HepG2 (cell line): ENCODE data around the gene TOX4. TPM values are rescaled to one million over a fixed set of nuclear protein-coding genes. Genes with fewer than 3 reads are reported as not detected.

Experiments
- ATAC-seq: fragments of 200-7000 bp; cut with Tn5 transposase; 3 replicates; pipeline ENCODE4 v1.9.1; 2020; ENCODE audit warnings: mild to moderate bottlenecking, moderate library complexity
- BruUV-seq: library from RNA; stranded (reverse); fragments of 400-500 nt; replicated peaks from 2 replicates; lab custom pipeline; 2021; lab: Mats Ljungman, UMichigan
- CTCF ChIA-PET: fragments of 300-600 bp; formaldehyde crosslinking; extraction: SDS; loops from one replicate; lab custom pipeline; 2021; ENCODE audit warnings: low total read pairs, inconsistent platforms, low intra/inter-chr PET ratio; lab: Yijun Ruan, JAX
- POLR2A ChIA-PET: fragments of 350-600 bp; sonication (Branson Sonifier 250); formaldehyde crosslinking; loops from one replicate; lab custom pipeline; 2020; ENCODE audit warnings: antibody characterized with exemption, inconsistent platforms; lab: Yijun Ruan, JAX
- DNase-seq: peaks from one replicate; pipeline ENCODE4 v3.0.0-alpha.2; 2015; ENCODE audit warnings: low spot score
- FAIRE-seq: peaks from 3 replicates; lab custom pipeline; 2011; peaks lifted over from hg19 to GRCh38; lab: Jason Lieb, UNC
- H2AFZ ChIP-seq: one replicate; pipeline ENCODE4 v1.6.1; 2011; ENCODE audit warnings: low read length, inconsistent platforms
- H3K27ac ChIP-seq: fragments of 300-600 bp; 3 replicates; pipeline ENCODE4 v1.8.0; 2011; ENCODE audit warnings: mixed run types, mild to moderate bottlenecking, mixed read lengths, low read length, inconsistent platforms; ENCODE audit not compliant: insufficient read depth; ENCODE audit errors: extremely low read length
- H3K27me3 ChIP-seq, 2 experiments: fragments of 200-600 bp in 1 of 2; 2 replicates in 1 of 2; 3 replicates in 1 of 2; pipeline versions ENCODE4 v1.6.0 to v1.8.0; 2011; ENCODE audit warnings: low read length in 2 of 2, mild to moderate bottlenecking in 2 of 2, moderate library complexity in 2 of 2, inconsistent platforms in 1 of 2; ENCODE audit not compliant: insufficient read depth in 2 of 2, control insufficient read depth in 1 of 2
- H3K36me3 ChIP-seq, 2 experiments: fragments of 200-600 bp in 1 of 2; replicated peaks in 1 of 2; 2 replicates in 1 of 2; 3 replicates in 1 of 2; pipeline versions ENCODE4 v1.5.1 to v1.8.0; 2011; ENCODE audit warnings: low read length in 2 of 2, inconsistent platforms in 1 of 2; ENCODE audit not compliant: insufficient read depth in 2 of 2, control insufficient read depth in 1 of 2
- H3K4me1 ChIP-seq: 2 replicates; pipeline ENCODE4 v1.5.1; 2012; ENCODE audit warnings: low read length, inconsistent platforms; ENCODE audit not compliant: insufficient read depth
- H3K4me2 ChIP-seq: 2 replicates; pipeline ENCODE4 v1.6.0; 2011; ENCODE audit warnings: low read depth, low read length, inconsistent platforms
- H3K4me3 ChIP-seq, 3 experiments: fragments of 200-600 bp in 1 of 3; sonication (generic), shearing (Covaris generic) in 1 of 3; replicated peaks in 1 of 3; 2 replicates each; pipeline ENCODE4 v1.5.1; 2011 to 2016; ENCODE audit warnings: low read length in 3 of 3, inconsistent platforms in 2 of 3, low read depth in 2 of 3, mild to moderate bottlenecking in 2 of 3, control low read depth in 1 of 3, mixed read lengths in 1 of 3; ENCODE audit not compliant: insufficient read depth in 1 of 3
- H3K79me2 ChIP-seq: one replicate; pipeline ENCODE4 v1.6.1; 2011; ENCODE audit warnings: low read length, inconsistent platforms; ENCODE audit not compliant: insufficient read depth
- H3K9ac ChIP-seq: 2 replicates; pipeline ENCODE4 v1.6.0; 2011; ENCODE audit warnings: mild to moderate bottlenecking, low read depth, low read length, inconsistent platforms; ENCODE audit not compliant: insufficient read depth
- H3K9me3 ChIP-seq: 2 replicates; pipeline ENCODE4 v1.5.1; 2012; ENCODE audit warnings: mild to moderate bottlenecking, low read length
- H4K20me1 ChIP-seq: 2 replicates; pipeline ENCODE4 v1.6.0; 2011; ENCODE audit warnings: inconsistent platforms, mild to moderate bottlenecking, low read length, moderate library complexity; ENCODE audit not compliant: insufficient read depth
- MXI1 ChIP-seq: IDR thresholded peaks from 3 replicates; pipeline ENCODE4 v1.6.1; 2012; ENCODE audit warnings: low read depth, low read length, inconsistent platforms, borderline replicate concordance
- PAF1 ChIP-seq: IDR thresholded peaks from 2 replicates; pipeline ENCODE4 v1.6.1; 2016; ENCODE audit warnings: missing genetic modification reagents, missing compliant biosample characterization
- POLR2A ChIP-seq, 2 experiments: IDR thresholded peaks; 2 replicates each; pipeline ENCODE4 v1.6.1; 2011; ENCODE audit warnings: low read depth in 2 of 2, low read length in 2 of 2, mild to moderate bottlenecking in 1 of 2, moderate library complexity in 1 of 2; ENCODE audit not compliant: insufficient read depth in 1 of 2
- RFX5 ChIP-seq: IDR thresholded peaks from 2 replicates; pipeline ENCODE4 v1.6.1; 2011; ENCODE audit warnings: low read depth, low read length, improper control_type of control experiment
- SMYD3 ChIP-seq: sonication (generic); formaldehyde crosslinking; IDR thresholded peaks from 2 replicates; pipeline ENCODE4 v1.8.1; 2023; ENCODE audit warnings: mild to moderate bottlenecking, missing genetic modification reagents
- TGIF2 ChIP-seq: IDR thresholded peaks from 2 replicates; pipeline ENCODE4 v1.6.1; 2016; ENCODE audit warnings: control low read depth, missing compliant biosample characterization
- ZNF230 ChIP-seq: sonication (generic); formaldehyde crosslinking; IDR thresholded peaks from 2 replicates; pipeline ENCODE4 v1.4.0; 2020; ENCODE audit warnings: mild to moderate bottlenecking, missing genetic modification reagents
- ZNF24 ChIP-seq: fragments of 450-650 bp; IDR thresholded peaks from 2 replicates; pipeline ENCODE4 v1.6.1; 2017; ENCODE audit warnings: antibody characterized with exemption, mild to moderate bottlenecking
- ZNF720 ChIP-seq: sonication (generic); formaldehyde crosslinking; IDR thresholded peaks from 2 replicates; pipeline ENCODE4 v1.4.0; 2020; ENCODE audit warnings: missing genetic modification reagents
- ZNF75D ChIP-seq: sonication (generic); formaldehyde crosslinking; IDR thresholded peaks from 2 replicates; pipeline ENCODE4 v1.8.1; 2023; ENCODE audit warnings: missing genetic modification reagents, mild to moderate bottlenecking, borderline replicate concordance
- ZZZ3 ChIP-seq: sonication (generic); formaldehyde crosslinking; IDR thresholded peaks from 2 replicates; pipeline ENCODE4 v1.4.0; 2020; ENCODE audit warnings: missing genetic modification reagents, mild to moderate bottlenecking, borderline replicate concordance
- WGBS: methylation state at CpG from one replicate; pipeline ENCODE4 v1.1.6; 2017; ENCODE audit warnings: low lambda C conversion rate; 5-methylcytosine and 5-hydroxymethylcytosine counted together
- in situ Hi-C: cut with HindIII; loops from 2 replicates; pipeline ENCODE4 v1.10.0; 2017; ENCODE audit warnings: low pct_unique_long_range_greater_than_20kb; ENCODE audit not compliant: extremely low pct_ligation_motif_present
- intact Hi-C: fragments of 100-400 bp; cut with micrococcal nuclease; formaldehyde crosslinking; loops from one replicate; pipeline ENCODE4 v1.10.0; 2022; ENCODE audit not compliant: unreplicated experiment
- polyA plus RNA-seq, 8 experiments: library from polyadenylated mRNA; depleted of rRNA in 3 of 8; stranded (reverse) in 7 of 8; unstranded in 1 of 8; fragments of >200 nt; fragmentation: Illumina TruSeq in 4 of 8; extraction: Trizol in 4 of 8; gene quantifications; 2 replicates each; pipeline versions ENCODE4 v1.2.1 to v1.2.3, GENCODE V29; 2011 to 2016; ENCODE audit warnings: low read depth in 4 of 8, missing spikeins in 1 of 8, mixed read lengths in 1 of 8; ENCODE audit not compliant: insufficient read depth in 1 of 8
- total RNA-seq, 5 experiments: library from RNA; depleted of rRNA; stranded (reverse); fragments of >200 nt; fragmentation: Illumina TruSeq; extraction: Trizol; gene quantifications; 2 replicates each; pipeline ENCODE4 v1.2.3, GENCODE V29; 2016; ENCODE audit warnings: low read depth in 1 of 5
- TF ChIP-seq, protein P1 (sequence below): sonication (generic); formaldehyde crosslinking; IDR thresholded peaks from 2 replicates; pipeline ENCODE4 v1.5.0; 2020; ENCODE audit warnings: mild to moderate bottlenecking, missing genetic modification reagents
- TF ChIP-seq, protein P2 (sequence below): IDR thresholded peaks from 2 replicates; pipeline ENCODE4 v1.6.1; 2018; ENCODE audit warnings: missing genetic modification reagents, mild to moderate bottlenecking, missing compliant biosample characterization
- TF ChIP-seq, protein P3 (sequence below): sonication (generic); formaldehyde crosslinking; IDR thresholded peaks from 2 replicates; pipeline ENCODE4 v1.4.0; 2020; ENCODE audit warnings: missing genetic modification reagents, borderline replicate concordance
- TF ChIP-seq, protein P4 (sequence below): sonication (generic); formaldehyde crosslinking; IDR thresholded peaks from 2 replicates; pipeline ENCODE4 v1.4.0; 2020; ENCODE audit warnings: missing genetic modification reagents

TOX4 gene
- total and polyA plus RNA-seq, 2 of the 13 experiments (the other 11 are each of a cell fraction or from before 2014, with no cell fraction given) = 71.8 to 163 TPM

DNA sequence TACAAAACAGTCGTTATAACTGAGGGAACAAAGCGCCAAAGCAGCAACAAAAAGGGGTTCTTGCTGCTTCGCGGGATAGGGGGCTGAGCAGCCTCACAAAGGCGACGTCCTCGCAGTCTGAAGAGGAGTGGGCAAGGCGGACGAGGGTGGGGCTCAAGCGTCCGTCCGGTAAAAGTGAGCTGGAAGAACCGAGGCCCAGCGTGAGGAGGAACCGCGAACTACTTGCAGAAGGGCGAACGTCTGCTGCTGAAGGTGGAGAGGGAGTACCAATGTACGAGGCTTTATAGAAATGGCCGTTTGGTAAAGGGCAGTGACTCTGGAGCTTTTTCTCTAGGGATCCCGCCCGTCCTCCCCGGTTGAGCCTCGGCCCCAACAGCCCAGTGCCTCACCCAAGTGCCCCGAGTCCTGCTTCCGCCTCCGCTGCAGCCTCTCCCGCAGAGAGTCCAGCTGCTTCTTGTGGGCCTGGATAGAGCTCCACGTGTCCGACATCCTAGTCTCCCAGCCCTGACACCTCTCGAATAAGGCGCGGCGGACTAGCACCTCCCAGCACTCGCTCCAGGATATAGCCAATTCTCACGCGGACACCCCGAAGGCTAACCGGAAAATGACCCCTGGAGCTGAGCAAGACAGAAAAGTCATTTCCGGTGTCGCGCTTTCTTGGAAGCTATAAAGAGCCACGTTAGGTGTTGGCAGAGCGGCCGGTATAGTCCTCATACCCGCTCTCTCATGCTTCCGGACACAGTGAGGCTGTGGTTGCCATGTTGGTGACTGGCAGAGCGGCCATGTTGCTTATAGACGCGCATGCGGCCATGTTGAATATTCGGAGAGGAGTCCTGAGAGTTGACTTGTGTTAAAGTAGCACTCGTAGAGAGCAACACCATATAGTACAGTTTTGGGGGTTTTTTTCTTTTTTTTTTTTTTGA lies 34.0 kb downstream of the TOX4 start, which contains the start of gene METTL3:
Gene METTL3 (minus strand): TSS at position 606 of the 923 bp plus-strand sequence. CDS start 117 bp downstream, at position 489.
- FAIRE-seq (peak; percentile 92), DNase-seq (peak; percentile 100), ATAC-seq (peak; percentile 97)
- WGBS = 1% methylated on average over 49 of the region's 53 CpGs
- ChIA-PET POLR2A (interaction anchor here (0.6 to 5.5 kb wide), 23 partner anchors 13 to 1791 kb away, joined by 3 to 173 read pairs (median 4); partner anchors contain the start of genes CHD8, PARP2, PPP1R3E and RAB2B), CTCF (interaction anchor here (1.1 kb wide), 1 partner anchor 55 kb away, joined by 3 read pairs; the partner anchor contains the start of gene CHD8)
- Histone ChIP-seq H3K4me1 (peaks cover 53% of the 10 kb centered on the region), H3K4me2 (peak within 1 kb of the TSS; percentile 86), H3K27ac (peak within 1 kb of the TSS; percentile 80), H3K36me3 (peaks cover 2 to 10% of the 10 kb centered on the region in 2 experiments; a peak in 3 of 5 replicates), H3K4me3 (peak within 1 kb of the TSS; percentile 84 to 97 (median 87)), H3K27me3 (no peaks in the 10 kb centered on the region; a peak in 1 of 5 replicates), H3K79me2 (peaks cover 44% of the 10 kb centered on the region), H3K9ac (peak within 1 kb of the TSS; percentile 95), H4K20me1 (no peaks in the 10 kb centered on the region), H2AFZ (peak within 1 kb of the TSS; percentile 3), H3K9me3 (no peaks in the 10 kb centered on the region)
- BruUV-seq = TSS peak; percentile 82
- intact Hi-C loops = loop anchor here (1.0 kb wide), 4 partner anchors 15 to 55 kb away; partner anchors contain the start of genes CHD8, SALL2 and TOX4
- in situ Hi-C loops = no loop called here
- TF ChIP-seq, protein P1, sequence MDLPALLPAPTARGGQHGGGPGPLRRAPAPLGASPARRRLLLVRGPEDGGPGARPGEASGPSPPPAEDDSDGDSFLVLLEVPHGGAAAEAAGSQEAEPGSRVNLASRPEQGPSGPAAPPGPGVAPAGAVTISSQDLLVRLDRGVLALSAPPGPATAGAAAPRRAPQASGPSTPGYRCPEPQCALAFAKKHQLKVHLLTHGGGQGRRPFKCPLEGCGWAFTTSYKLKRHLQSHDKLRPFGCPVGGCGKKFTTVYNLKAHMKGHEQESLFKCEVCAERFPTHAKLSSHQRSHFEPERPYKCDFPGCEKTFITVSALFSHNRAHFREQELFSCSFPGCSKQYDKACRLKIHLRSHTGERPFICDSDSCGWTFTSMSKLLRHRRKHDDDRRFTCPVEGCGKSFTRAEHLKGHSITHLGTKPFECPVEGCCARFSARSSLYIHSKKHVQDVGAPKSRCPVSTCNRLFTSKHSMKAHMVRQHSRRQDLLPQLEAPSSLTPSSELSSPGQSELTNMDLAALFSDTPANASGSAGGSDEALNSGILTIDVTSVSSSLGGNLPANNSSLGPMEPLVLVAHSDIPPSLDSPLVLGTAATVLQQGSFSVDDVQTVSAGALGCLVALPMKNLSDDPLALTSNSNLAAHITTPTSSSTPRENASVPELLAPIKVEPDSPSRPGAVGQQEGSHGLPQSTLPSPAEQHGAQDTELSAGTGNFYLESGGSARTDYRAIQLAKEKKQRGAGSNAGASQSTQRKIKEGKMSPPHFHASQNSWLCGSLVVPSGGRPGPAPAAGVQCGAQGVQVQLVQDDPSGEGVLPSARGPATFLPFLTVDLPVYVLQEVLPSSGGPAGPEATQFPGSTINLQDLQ (CRISPR knock-in tag) = peak; percentile 96
- TF ChIP-seq PAF1 = no peak
- TF ChIP-seq, protein P2, sequence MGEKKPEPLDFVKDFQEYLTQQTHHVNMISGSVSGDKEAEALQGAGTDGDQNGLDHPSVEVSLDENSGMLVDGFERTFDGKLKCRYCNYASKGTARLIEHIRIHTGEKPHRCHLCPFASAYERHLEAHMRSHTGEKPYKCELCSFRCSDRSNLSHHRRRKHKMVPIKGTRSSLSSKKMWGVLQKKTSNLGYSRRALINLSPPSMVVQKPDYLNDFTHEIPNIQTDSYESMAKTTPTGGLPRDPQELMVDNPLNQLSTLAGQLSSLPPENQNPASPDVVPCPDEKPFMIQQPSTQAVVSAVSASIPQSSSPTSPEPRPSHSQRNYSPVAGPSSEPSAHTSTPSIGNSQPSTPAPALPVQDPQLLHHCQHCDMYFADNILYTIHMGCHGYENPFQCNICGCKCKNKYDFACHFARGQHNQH = peak; percentile 94; the same call in 1 of the 2 replicates
- TF ChIP-seq RFX5 = peak; percentile 62; the same call in 1 of the 2 replicates
- TF ChIP-seq ZZZ3 = no peak; the same call in 1 of the 2 replicates
- TF ChIP-seq ZNF720 = 0 out of 2 replicates have a peak, but pooled peaks have one; percentile 89
- TF ChIP-seq TGIF2 (CRISPR knock-in tag) = peak; percentile 96
- TF ChIP-seq MXI1 = peak; percentile 100
- TF ChIP-seq ZNF75D (CRISPR knock-in tag) = 0 out of 2 replicates have a peak, but pooled peaks have one; percentile 4
- TF ChIP-seq ZNF230 (CRISPR knock-in tag) = peak; percentile 83; the same call in 1 of the 2 replicates
- TF ChIP-seq, protein P3, sequence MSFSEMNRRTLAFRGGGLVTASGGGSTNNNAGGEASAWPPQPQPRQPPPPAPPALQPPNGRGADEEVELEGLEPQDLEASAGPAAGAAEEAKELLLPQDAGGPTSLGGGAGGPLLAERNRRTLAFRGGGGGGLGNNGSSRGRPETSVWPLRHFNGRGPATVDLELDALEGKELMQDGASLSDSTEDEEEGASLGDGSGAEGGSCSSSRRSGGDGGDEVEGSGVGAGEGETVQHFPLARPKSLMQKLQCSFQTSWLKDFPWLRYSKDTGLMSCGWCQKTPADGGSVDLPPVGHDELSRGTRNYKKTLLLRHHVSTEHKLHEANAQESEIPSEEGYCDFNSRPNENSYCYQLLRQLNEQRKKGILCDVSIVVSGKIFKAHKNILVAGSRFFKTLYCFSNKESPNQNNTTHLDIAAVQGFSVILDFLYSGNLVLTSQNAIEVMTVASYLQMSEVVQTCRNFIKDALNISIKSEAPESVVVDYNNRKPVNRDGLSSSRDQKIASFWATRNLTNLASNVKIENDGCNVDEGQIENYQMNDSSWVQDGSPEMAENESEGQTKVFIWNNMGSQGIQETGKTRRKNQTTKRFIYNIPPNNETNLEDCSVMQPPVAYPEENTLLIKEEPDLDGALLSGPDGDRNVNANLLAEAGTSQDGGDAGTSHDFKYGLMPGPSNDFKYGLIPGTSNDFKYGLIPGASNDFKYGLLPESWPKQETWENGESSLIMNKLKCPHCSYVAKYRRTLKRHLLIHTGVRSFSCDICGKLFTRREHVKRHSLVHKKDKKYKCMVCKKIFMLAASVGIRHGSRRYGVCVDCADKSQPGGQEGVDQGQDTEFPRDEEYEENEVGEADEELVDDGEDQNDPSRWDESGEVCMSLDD (CRISPR knock-in tag) = peak; percentile 84; the same call in 1 of the 2 replicates
- no peak for TF ChIP-seq ZNF24
- TF ChIP-seq, protein P4, sequence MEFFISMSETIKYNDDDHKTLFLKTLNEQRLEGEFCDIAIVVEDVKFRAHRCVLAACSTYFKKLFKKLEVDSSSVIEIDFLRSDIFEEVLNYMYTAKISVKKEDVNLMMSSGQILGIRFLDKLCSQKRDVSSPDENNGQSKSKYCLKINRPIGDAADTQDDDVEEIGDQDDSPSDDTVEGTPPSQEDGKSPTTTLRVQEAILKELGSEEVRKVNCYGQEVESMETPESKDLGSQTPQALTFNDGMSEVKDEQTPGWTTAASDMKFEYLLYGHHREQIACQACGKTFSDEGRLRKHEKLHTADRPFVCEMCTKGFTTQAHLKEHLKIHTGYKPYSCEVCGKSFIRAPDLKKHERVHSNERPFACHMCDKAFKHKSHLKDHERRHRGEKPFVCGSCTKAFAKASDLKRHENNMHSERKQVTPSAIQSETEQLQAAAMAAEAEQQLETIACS = peak; percentile 40
- peak; percentile 97 for TF ChIP-seq POLR2A (IDR thresholded peaks at IDR 0.05; ENCODE audit: insufficient read depth in 1 of 2, low read depth in 2 of 2, low read length in 2 of 2)
- TF ChIP-seq SMYD3 (CRISPR knock-in tag) = peak; percentile 94
